HepG2 (cell line): ENCODE measurements around the gene NEUROD1. TPM values are rescaled to one million over a fixed set of nuclear protein-coding genes. Genes with fewer than 3 reads are reported as not detected.

Source experiments
- FOXJ3 ChIP-seq: sonication (generic); formaldehyde crosslinking; IDR thresholded peaks from 2 replicates; pipeline ENCODE4 v1.4.0; 2020; ENCODE audit warnings: missing genetic modification reagents, mild to moderate bottlenecking, borderline replicate concordance
- ISX ChIP-seq: sonication (generic); formaldehyde crosslinking; conservative IDR thresholded peaks from 2 replicates; pipeline ENCODE4 v1.5.0; 2020; ENCODE audit warnings: missing genetic modification reagents
- MED13 ChIP-seq: sonication (generic); formaldehyde crosslinking; IDR thresholded peaks from 2 replicates; pipeline ENCODE4 v1.5.0; 2020; ENCODE audit warnings: missing genetic modification reagents
- NFE2 ChIP-seq: sonication (generic); formaldehyde crosslinking; IDR thresholded peaks from 2 replicates; pipeline ENCODE4 v1.4.0; 2020; ENCODE audit warnings: missing genetic modification reagents
- REL ChIP-seq: sonication (generic); formaldehyde crosslinking; conservative IDR thresholded peaks from 2 replicates; pipeline ENCODE4 v1.8.0; 2022; ENCODE audit warnings: mild to moderate bottlenecking, missing genetic modification reagents, moderate library complexity
- SIN3A ChIP-seq: IDR thresholded peaks from 2 replicates; pipeline ENCODE4 v1.6.1; 2011; ENCODE audit warnings: low read depth, mild to moderate bottlenecking, control low read depth, low read length, borderline replicate concordance
- SMAD1 ChIP-seq: sonication (generic); formaldehyde crosslinking; IDR thresholded peaks from 2 replicates; pipeline ENCODE4 v1.4.0; 2020; ENCODE audit warnings: missing genetic modification reagents, low read depth, mild to moderate bottlenecking, borderline replicate concordance
- SP140L ChIP-seq: sonication (generic); formaldehyde crosslinking; IDR thresholded peaks from 2 replicates; pipeline ENCODE4 v1.4.0; 2020; ENCODE audit warnings: missing genetic modification reagents, borderline replicate concordance
- SYNCRIP ChIP-seq: fragments of 200-400 bp; formaldehyde crosslinking; IDR thresholded peaks from 2 replicates; pipeline ENCODE4 v1.6.1; 2018; ENCODE audit warnings: mild to moderate bottlenecking, low read depth, low read length; ENCODE audit not compliant: insufficient read depth
- TIGD3 ChIP-seq: sonication (generic); formaldehyde crosslinking; IDR thresholded peaks from 2 replicates; pipeline ENCODE4 v1.5.1; 2020; ENCODE audit warnings: mild to moderate bottlenecking, missing genetic modification reagents, borderline replicate concordance
- ZBTB1 ChIP-seq: sonication (generic); formaldehyde crosslinking; IDR thresholded peaks from 2 replicates; pipeline ENCODE4 v1.4.0; 2020; ENCODE audit warnings: missing genetic modification reagents, borderline replicate concordance
- ZFAT ChIP-seq: sonication (generic); formaldehyde crosslinking; conservative IDR thresholded peaks from 2 replicates; pipeline ENCODE4 v1.8.1; 2023; ENCODE audit warnings: missing genetic modification reagents, inconsistent platforms
- ZFP37 ChIP-seq: sonication (generic); formaldehyde crosslinking; IDR thresholded peaks from 2 replicates; pipeline ENCODE4 v1.4.0; 2020; ENCODE audit warnings: missing genetic modification reagents, borderline replicate concordance
- ZNF136 ChIP-seq: sonication (generic); formaldehyde crosslinking; IDR thresholded peaks from 2 replicates; pipeline ENCODE4 v1.8.1; 2022; ENCODE audit warnings: low read depth, mild to moderate bottlenecking, moderate library complexity, missing genetic modification reagents
- ZNF788 ChIP-seq: sonication (generic); formaldehyde crosslinking; IDR thresholded peaks from 2 replicates; pipeline ENCODE4 v1.5.0; 2020; ENCODE audit warnings: mild to moderate bottlenecking, missing genetic modification reagents, borderline replicate concordance
- ZSCAN31 ChIP-seq: sonication (generic); formaldehyde crosslinking; IDR thresholded peaks from 2 replicates; pipeline ENCODE4 v1.5.0; 2020; ENCODE audit warnings: low read depth, mild to moderate bottlenecking, missing genetic modification reagents
- polyA plus RNA-seq, 8 experiments: library from polyadenylated mRNA; depleted of rRNA in 3 of 8; stranded (reverse) in 7 of 8; unstranded in 1 of 8; fragments of >200 nt; fragmentation: Illumina TruSeq in 4 of 8; extraction: Trizol in 4 of 8; gene quantifications; 2 replicates each; pipeline versions ENCODE4 v1.2.1 to v1.2.3, GENCODE V29; 2011 to 2016; ENCODE audit warnings: low read depth in 4 of 8, missing spikeins in 1 of 8, mixed read lengths in 1 of 8; ENCODE audit not compliant: insufficient read depth in 1 of 8
- total RNA-seq, 5 experiments: library from RNA; depleted of rRNA; stranded (reverse); fragments of >200 nt; fragmentation: Illumina TruSeq; extraction: Trizol; gene quantifications; 2 replicates each; pipeline ENCODE4 v1.2.3, GENCODE V29; 2016; ENCODE audit warnings: low read depth in 1 of 5
- TF ChIP-seq, protein P1 (sequence below): sonication (generic); formaldehyde crosslinking; IDR thresholded peaks from 2 replicates; pipeline ENCODE4 v1.5.0; 2020; ENCODE audit warnings: mild to moderate bottlenecking, missing genetic modification reagents, borderline replicate concordance
- TF ChIP-seq, protein P2 (sequence below): sonication (generic); formaldehyde crosslinking; IDR thresholded peaks from 2 replicates; pipeline ENCODE4 v1.8.0; 2022; ENCODE audit warnings: mild to moderate bottlenecking, missing genetic modification reagents, moderate library complexity
- TF ChIP-seq, protein P3 (sequence below): sonication (generic); formaldehyde crosslinking; conservative IDR thresholded peaks from 2 replicates; pipeline ENCODE4 v1.4.0; 2020; ENCODE audit warnings: missing genetic modification reagents
- TF ChIP-seq, protein P4 (sequence below): sonication (generic); formaldehyde crosslinking; IDR thresholded peaks from 2 replicates; pipeline ENCODE4 v1.8.0; 2022; ENCODE audit warnings: missing genetic modification reagents, low read depth, mild to moderate bottlenecking, borderline replicate concordance

Gene NEUROD1
- total and polyA plus RNA-seq, 2 of the 13 experiments (the other 11 are each of a cell fraction or from before 2014, with no cell fraction given) = not detected

DNA sequence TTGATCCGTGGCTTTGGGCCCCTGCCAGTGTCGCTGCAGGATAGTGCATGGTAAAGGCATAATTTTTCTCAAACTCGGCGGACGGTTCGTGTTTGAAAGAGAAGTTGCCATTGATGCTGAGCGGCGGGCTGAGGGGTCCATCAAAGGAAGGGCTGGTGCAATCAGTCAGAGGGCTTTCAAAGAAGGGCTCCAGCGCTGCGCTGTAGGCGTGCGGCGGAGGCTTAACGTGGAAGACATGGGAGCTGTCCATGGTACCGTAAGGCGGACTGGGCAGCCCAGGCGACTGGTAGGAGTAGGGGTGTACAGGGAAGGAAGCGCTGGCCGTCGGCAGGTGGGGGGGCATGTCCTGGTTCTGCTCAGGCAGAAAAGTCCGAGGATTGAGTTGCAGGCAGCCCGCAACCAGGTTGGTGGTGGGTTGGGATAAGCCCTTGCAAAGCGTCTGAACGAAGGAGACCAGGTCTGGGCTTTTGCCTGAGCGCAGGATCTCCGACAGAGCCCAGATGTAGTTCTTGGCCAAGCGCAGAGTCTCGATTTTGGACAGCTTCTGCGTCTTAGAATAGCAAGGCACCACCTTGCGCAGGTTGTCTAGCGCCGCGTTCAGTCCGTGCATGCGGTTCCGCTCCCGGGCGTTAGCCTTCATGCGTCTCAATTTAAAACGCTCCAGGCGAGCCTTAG lies 2.3 kb downstream of the NEUROD1 start (continued):
- TF ChIP-seq, protein P1, sequence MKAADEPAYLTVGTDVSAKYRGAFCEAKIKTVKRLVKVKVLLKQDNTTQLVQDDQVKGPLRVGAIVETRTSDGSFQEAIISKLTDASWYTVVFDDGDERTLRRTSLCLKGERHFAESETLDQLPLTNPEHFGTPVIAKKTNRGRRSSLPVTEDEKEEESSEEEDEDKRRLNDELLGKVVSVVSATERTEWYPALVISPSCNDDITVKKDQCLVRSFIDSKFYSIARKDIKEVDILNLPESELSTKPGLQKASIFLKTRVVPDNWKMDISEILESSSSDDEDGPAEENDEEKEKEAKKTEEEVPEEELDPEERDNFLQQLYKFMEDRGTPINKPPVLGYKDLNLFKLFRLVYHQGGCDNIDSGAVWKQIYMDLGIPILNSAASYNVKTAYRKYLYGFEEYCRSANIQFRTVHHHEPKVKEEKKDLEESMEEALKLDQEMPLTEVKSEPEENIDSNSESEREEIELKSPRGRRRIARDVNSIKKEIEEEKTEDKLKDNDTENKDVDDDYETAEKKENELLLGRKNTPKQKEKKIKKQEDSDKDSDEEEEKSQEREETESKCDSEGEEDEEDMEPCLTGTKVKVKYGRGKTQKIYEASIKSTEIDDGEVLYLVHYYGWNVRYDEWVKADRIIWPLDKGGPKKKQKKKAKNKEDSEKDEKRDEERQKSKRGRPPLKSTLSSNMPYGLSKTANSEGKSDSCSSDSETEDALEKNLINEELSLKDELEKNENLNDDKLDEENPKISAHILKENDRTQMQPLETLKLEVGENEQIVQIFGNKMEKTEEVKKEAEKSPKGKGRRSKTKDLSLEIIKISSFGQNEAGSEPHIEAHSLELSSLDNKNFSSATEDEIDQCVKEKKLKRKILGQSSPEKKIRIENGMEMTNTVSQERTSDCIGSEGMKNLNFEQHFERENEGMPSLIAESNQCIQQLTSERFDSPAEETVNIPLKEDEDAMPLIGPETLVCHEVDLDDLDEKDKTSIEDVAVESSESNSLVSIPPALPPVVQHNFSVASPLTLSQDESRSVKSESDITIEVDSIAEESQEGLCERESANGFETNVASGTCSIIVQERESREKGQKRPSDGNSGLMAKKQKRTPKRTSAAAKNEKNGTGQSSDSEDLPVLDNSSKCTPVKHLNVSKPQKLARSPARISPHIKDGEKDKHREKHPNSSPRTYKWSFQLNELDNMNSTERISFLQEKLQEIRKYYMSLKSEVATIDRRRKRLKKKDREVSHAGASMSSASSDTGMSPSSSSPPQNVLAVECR = peak; percentile 47; the same call in 1 of the 2 replicates
- TF ChIP-seq, protein P2, sequence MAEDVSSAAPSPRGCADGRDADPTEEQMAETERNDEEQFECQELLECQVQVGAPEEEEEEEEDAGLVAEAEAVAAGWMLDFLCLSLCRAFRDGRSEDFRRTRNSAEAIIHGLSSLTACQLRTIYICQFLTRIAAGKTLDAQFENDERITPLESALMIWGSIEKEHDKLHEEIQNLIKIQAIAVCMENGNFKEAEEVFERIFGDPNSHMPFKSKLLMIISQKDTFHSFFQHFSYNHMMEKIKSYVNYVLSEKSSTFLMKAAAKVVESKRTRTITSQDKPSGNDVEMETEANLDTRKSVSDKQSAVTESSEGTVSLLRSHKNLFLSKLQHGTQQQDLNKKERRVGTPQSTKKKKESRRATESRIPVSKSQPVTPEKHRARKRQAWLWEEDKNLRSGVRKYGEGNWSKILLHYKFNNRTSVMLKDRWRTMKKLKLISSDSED = peak; percentile 41; the same call in 1 of the 2 replicates
- TF ChIP-seq SMAD1 (CRISPR knock-in tag) (peak; percentile 50; the same call in 1 of the 2 replicates), ISX (CRISPR knock-in tag) (peak; percentile 95), REL (CRISPR knock-in tag) (0 out of 2 replicates have a peak, but pooled peaks have one; percentile 47), SIN3A (no peak), MED13 (CRISPR knock-in tag) (0 out of 2 replicates have a peak, but pooled peaks have one; percentile 64), FOXJ3 (CRISPR knock-in tag) (no peak), TIGD3 (CRISPR knock-in tag) (no peak), ZNF136 (CRISPR knock-in tag) (no peak), NFE2 (CRISPR knock-in tag) (no peak), ZFAT (CRISPR knock-in tag) (0 out of 2 replicates have a peak, but pooled peaks have one; percentile 61), SYNCRIP (no peak), SP140L (CRISPR knock-in tag) (peak; percentile 84; the same call in 1 of the 2 replicates), ZSCAN31 (CRISPR knock-in tag) (peak; percentile 88), ZNF788 (peak; percentile 65; the same call in 1 of the 2 replicates), ZBTB1 (CRISPR knock-in tag) (no peak; the same call in 1 of the 2 replicates), ZFP37 (peak; percentile 98)
- TF ChIP-seq, protein P3, sequence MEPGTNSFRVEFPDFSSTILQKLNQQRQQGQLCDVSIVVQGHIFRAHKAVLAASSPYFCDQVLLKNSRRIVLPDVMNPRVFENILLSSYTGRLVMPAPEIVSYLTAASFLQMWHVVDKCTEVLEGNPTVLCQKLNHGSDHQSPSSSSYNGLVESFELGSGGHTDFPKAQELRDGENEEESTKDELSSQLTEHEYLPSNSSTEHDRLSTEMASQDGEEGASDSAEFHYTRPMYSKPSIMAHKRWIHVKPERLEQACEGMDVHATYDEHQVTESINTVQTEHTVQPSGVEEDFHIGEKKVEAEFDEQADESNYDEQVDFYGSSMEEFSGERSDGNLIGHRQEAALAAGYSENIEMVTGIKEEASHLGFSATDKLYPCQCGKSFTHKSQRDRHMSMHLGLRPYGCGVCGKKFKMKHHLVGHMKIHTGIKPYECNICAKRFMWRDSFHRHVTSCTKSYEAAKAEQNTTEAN (CRISPR knock-in tag) = peak; percentile 79; the same call in 1 of the 2 replicates
- TF ChIP-seq, protein P4, sequence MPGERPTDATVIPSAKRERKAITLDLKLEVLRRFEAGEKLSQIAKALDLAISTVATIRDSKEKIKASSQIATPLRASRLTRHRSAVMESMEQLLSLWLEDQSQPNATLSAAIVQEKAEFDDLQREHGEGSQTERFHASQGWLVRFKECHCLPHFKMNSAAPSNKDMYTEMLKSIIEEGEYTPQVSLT (CRISPR knock-in tag) = no peak
